Cortex of kidney (tissue), 1 donor: Measurements from ENCODE around the gene KLHL26.

Experiments
- DNase-seq: peaks from one replicate; lab custom pipeline; 2025; lab: John Stamatoyannopoulos, UW

Gene KLHL26

GRCh38 chr19:18718846-18719458 is 82.1 kb downstream of the KLHL26 start:
- DNase-seq, result no peak

GRCh38 chr19:18719541-18719940 is 82.7 kb downstream of the KLHL26 start:
- no peak for DNase-seq
